Hematopoietic multipotent progenitor cell treated with erythropoietin and hydrocortisone succinate and interleukin-3 and kit ligand, for 6 days (in vitro differentiated cells): Measurements from ENCODE around the gene ITGBL1.

Source experiments
- DNase-seq: peaks from one replicate; pipeline ENCODE4 v3.0.0-alpha.2; 2015

ITGBL1 gene

GRCh38 chr13:101452519-101453485 is at the start of gene ITGBL1:
Gene ITGBL1 (plus strand): TSS chr13:101452675. CDS start chr13:101452834, 159 bp downstream.
- no peak for DNase-seq

- no peak for DNase-seq
These were observed 45.7 kb upstream of the ITGBL1 start for GRCh38 chr13:101406791-101407190.

GRCh38 chr13:101408154-101408553 is 44.3 kb upstream of the ITGBL1 start:
- no peak for DNase-seq

GRCh38 chr13:101408992-101409656 is 43.4 kb upstream of the ITGBL1 start:
- no peak for DNase-seq

- no peak for DNase-seq
These were observed 40.4 kb upstream of the ITGBL1 start for GRCh38 chr13:101412076-101412475.

- DNase-seq: no peak
These were observed 36.9 kb upstream of the ITGBL1 start for GRCh38 chr13:101415358-101416174.

- no peak for DNase-seq
These were observed 36.1 kb upstream of the ITGBL1 start, which contains the start of gene NALCN for GRCh38 chr13:101416181-101417042. Gene NALCN (minus strand): TSS chr13:101416508. CDS start chr13:101399126, 17,382 bp downstream.

- DNase-seq: no peak
These were observed 35.5 kb upstream of the ITGBL1 start for GRCh38 chr13:101417043-101417406.

- DNase-seq: no peak
These were observed 35.0 kb upstream of the ITGBL1 start for GRCh38 chr13:101417501-101417900.

GRCh38 chr13:101423872-101424271 is 28.6 kb upstream of the ITGBL1 start:
- DNase-seq: no peak

- no peak for DNase-seq
These were observed 27.9 kb upstream of the ITGBL1 start for GRCh38 chr13:101424381-101425155.

- DNase-seq: no peak
These were observed 27.4 kb upstream of the ITGBL1 start for GRCh38 chr13:101425156-101425471.

GRCh38 chr13:101425623-101426022 is 26.9 kb upstream of the ITGBL1 start:
- no peak for DNase-seq

GRCh38 chr13:101429733-101430132 is 22.7 kb upstream of the ITGBL1 start:
- no peak for DNase-seq

GRCh38 chr13:101433895-101434294 is 18.6 kb upstream of the ITGBL1 start:
- no peak for DNase-seq

GRCh38 chr13:101434486-101434885 is 18.0 kb upstream of the ITGBL1 start:
- no peak for DNase-seq

GRCh38 chr13:101447852-101448251 is 4.6 kb upstream of the ITGBL1 start:
- DNase-seq: no peak

- DNase-seq: no peak
These were observed 2.4 kb upstream of the ITGBL1 start for GRCh38 chr13:101449790-101450748.

GRCh38 chr13:101450749-101451130 is 1.7 kb upstream of the ITGBL1 start:
- DNase-seq: no peak

- DNase-seq: no peak
These were observed 834 bp upstream of the ITGBL1 start for GRCh38 chr13:101451641-101452040.
